HG02610 (cell line): ENCODE data around the gene GALNT2.

Experiments
- ATAC-seq: cut with Tn5 transposase; IDR thresholded peaks from one replicate; pipeline ENCODE4 v1.9.1; 2021; ENCODE audit warnings: mild to moderate bottlenecking, moderate library complexity; ENCODE audit not compliant: unreplicated experiment

Gene GALNT2

DNA sequence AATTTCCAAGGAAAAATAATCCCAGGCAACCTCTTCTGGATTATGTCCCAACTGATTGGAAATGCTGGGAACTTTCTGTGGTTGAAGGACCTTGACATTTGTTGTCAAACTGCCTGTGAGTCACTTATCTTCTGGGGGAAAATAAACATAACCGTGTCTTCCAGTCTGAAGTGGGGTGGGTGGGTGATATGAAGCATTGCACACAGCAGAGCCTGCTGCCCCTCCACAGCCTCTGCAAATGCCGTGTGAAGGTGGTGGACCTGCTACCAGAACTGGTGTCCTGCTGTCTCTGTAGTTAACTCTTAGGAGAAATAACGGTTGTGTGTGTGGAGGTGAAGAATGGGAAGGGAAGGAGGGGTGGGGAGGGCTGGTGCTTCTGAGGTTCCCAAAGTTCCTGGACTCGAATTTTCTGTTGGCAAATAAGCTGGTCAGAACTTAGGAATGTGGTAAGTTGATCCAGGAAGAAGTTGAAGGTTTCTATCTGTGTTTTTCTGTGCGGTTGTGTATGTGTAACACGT, 23.2 kb downstream of the GALNT2 start:
- no peak for ATAC-seq

DNA sequence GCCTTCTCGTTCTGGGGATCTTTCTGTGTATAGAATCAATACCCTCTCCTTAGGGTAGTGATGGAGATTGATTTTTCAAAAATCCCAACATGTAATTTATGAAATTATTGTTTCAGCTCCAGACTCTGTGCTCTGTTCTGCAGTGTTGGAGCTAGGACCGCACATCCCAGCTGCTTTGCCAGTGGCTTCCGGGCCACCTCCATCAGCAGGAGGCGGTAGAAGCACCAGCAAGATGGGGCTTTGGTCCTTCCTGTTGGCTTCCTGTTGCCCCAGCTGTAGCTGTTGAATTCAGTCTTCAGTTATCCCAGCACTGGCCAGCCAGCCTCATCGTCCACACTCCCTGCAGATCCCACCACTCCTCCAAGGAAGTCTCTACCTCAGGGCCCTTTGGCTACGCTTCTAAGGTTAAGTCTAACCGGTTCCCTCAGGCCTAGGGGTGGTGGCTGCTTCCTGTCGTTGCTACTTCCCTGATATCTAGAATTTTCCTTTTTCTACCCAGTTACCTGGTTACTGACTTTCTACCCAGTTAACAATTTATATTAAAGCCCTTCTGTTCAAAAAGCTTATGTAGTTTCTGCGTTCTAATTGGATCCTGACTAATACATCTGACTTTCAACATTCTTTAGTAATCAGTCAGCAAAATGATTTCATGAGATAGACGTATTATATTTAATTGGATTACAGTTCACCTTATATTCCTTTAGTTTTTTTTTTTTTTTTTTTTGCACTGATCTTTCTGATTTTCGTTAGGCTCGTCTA, 24.6 kb downstream of the GALNT2 start:
- ATAC-seq = no peak

DNA sequence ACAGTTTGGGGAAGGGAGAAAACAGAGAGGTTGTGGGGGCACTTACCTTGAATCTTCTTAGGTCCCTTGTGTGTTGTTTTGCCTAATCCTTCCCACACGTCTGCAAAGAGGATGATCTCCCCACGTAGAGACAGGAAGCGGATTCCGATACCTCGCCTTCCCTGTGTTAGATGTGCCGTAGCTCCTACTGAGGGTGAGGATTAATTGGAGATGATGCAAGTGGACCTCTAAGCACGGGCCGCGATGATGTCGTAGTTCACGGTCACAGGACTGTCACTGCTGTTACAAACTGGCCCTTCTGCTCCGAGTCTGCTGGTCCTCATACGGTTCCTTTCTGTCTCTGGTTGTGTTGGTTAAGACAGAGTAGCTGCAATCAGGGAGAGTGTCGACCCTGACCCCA, 27.7 kb downstream of the GALNT2 start:
- no peak for ATAC-seq

DNA sequence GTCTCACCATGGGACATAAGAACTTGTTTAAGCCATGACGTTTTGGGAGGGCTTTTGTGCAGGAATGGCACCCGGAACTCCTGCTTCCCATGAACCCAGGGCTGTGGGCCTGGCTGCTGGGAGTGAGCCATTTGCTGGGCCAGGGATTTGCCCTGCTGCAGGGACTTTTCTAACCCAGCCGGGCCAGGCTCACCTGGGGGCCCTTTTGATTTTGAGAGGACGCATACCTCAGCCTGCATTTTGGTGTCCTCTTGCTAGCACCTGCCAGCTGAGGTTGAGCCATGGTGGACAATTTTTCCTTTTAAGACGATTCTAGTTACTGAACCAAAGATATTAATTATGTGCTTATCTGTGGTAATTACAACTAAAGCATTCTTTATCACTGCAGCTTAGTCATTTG, 28.9 kb downstream of the GALNT2 start:
- no peak for ATAC-seq

DNA sequence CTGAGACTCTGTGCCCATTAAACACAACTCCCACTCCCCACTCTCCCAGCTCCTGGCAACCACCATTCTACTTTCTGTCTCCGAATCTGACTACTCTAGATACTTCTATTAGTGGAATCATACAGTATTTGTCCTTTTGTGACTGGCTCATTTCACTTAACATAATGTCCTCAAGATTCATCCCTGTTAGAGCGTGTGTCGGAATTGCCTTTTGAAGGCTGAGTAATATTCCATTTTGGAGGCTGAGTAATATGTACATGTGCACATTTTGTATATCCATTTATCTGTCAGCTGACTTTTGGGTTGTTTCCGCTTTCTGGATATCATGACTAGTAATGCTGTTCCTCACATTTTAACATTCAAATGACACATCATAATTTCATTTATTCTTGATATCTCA, 30.3 kb downstream of the GALNT2 start:
- ATAC-seq = no peak

DNA sequence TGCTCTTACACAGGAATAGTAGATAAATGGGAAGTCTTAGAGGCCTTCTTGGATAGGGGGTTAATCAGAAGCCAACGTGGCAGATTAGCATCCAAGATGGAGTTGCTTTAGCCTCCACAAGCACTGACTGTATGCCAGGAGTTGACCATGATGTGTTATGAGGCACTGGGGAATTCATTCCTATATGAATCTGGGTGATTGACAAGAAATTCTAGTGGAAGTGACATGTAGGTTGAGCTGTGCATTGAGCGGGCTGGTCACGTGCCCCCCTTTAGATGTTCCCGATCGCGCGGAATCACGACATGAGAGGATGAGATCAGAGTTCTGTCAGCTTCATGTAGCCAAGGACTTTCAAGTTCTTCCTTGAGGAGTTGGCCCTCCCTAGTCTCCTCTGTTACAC, 31.7 kb downstream of the GALNT2 start:
- no peak for ATAC-seq

DNA sequence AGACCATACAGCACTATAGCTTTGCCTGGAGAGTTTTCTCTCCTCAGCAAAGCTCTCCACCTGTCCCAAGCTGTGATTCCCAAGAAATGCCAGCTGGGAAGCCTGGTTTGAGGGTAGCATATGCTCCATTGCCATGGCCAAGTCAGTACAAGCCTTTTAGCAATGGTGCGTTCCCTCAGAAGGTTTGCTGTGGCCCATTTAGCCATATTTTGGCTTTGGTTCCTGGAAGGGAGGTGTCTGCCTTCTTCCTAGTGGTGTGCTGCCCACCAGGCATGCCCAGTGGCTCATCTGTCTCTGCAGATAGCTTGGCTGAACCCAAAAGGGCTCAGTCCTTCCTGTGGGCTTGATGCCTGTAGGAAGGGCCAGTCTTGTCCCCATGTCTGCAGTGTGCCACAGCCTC, 32.4 kb downstream of the GALNT2 start:
- no peak for ATAC-seq

DNA sequence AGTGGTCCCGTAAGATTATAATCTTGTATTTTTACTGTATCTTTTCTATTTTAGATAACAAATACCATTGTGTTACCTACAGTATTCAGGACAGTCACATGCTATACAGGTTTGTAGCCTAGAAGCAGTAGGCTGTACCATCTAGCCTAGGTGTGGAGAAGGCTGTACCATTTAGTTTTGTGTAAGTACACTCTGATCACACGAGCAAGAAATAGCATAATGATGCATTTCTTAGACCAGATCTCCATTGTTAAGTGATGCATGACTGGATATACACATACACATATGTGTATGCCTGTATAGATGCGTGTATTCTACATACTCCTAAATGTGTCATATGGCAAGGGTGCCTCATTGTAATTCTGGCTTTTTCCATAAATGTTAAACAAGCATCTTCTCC, 33.9 kb downstream of the GALNT2 start:
- ATAC-seq = no peak

DNA sequence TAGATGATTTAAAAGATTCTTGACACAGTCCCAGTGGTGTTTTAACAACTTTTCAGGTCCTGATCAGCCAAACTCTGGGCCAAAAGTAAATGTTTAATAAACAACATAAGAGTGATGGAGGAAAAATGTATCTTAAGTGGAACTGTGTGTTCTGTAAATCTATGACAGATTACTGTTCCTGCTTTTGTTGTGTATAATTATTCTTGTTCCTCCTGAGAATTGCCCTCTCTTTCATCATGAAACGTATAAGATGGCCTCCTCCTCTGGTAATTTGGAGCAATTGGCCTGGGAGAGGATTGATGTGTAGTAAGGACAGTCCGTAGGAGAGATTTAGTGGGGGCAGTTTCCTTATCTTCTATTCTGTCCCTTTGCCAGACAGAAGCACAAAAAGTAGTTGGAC, 34.5 kb downstream of the GALNT2 start:
- ATAC-seq = no peak

DNA sequence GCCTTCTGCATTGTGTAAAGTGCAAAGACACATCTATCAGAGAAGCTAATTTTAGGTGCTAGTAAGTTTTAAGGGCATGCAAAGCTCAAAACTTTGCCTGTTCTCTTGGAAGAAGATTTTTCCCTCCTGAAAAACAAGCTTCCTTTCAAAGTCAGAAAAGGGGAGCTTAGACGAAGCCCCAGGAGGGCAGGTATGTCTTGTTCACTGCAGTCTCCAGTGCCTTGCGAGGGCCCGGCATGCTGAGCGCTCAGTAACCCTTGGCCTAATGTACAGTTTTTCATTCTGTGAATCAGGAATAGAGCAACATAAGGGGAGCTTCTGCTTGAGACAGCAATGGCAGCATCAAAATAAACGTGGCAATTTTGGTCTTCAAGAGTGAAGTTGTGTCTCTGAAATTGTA, 35.0 kb downstream of the GALNT2 start:
- ATAC-seq = no peak

DNA sequence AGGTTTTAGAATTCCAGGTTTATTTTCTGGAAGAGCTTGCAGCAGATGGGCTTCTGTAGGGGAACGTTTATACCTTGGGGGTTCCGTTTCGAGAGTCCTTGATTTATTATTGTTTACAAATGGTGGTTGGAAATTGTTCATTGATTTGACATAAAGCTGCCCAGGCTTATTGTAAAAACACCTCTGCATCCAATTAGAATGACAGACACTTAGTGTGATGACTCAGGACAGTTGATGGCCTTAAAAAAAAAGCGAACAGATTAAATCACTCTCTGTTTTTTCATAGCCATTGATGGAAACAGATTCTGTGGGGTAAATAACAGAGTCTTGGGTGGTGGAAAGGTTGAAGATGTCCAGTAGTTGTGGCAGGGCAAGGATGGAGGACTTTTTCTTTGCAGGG, 35.4 kb downstream of the GALNT2 start:
- no peak for ATAC-seq

DNA sequence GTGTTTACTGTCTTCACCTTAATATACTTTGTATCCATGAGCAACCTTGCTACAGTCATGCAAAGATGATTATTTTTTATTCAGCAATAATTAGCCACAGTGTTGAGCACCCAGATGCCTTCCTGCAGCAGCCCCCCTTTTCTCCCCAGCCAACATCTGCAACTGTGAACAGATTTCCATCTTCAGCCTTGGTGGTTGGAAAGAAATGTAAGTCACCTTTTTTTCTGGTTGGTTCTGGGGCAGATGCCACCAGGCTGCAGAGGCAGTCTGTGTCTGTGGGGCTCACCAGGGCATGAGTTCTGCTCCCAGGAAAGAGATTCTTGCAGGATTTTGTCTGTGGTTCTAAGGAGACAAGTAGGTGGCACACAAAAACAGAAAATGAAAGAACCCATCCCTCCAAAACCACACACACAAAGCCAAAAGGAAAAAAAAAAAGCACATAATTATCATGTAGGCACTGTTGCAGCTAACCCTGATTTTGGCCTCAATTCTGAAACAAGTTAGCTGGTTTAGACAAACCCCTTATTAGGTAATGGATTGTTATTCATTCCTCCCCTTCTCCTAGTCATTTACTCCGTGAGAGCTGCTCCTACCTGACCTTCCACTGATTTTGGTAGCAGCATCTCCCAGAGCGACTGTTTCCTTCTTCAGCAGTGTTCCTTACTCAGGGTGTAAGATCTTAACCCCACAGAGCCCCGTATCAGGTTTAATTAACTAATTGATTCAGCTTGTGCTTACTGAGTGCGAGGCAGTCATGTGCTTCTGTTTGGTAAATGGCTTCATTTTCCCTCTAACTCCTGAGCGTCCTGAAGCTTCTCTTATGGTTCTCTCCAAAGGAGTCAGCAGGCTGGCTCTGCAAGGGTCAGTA, 36.5 kb downstream of the GALNT2 start:
- ATAC-seq = no peak

DNA sequence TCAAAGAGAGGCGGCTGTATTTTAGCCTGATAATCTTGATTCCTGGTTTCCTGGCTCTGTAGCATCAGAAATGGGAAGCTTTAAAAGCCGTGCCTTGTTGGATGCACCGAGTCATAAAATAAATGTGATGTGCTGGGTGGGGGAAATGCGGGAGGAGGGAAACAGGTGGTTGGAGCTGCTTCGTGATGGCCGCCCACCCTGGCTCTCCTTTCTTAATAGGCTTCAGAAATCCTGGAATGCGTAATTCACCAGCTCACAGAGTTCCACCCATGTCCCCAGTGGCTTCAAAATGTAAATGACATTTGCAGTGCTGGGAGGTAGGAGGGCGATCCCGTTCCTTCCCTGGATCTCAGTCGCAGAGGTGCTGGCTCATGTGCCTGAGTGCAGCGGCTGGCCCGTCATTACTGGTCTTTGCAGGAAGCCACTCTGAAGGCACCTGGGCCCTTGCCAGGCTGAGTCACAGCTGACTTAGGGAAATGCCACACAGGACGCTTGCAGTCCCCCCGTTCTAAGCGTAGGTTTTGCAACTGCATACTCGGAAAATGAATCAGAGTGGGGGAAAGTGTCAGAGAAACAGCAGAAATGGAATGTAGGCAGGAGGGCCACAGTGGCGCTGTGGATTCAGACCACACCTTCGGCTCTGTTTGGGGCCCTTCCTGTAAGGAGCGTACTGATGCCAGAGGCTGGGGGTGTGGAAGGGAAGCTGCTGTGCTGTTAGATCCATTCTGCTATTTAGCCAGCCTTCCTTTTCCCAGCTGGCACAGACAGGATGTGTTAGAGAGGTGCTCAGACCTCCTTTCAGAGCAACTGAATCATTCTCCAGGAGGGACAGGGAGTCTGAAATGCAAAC, 37.6 kb downstream of the GALNT2 start:
- peak; percentile 67 for ATAC-seq

DNA sequence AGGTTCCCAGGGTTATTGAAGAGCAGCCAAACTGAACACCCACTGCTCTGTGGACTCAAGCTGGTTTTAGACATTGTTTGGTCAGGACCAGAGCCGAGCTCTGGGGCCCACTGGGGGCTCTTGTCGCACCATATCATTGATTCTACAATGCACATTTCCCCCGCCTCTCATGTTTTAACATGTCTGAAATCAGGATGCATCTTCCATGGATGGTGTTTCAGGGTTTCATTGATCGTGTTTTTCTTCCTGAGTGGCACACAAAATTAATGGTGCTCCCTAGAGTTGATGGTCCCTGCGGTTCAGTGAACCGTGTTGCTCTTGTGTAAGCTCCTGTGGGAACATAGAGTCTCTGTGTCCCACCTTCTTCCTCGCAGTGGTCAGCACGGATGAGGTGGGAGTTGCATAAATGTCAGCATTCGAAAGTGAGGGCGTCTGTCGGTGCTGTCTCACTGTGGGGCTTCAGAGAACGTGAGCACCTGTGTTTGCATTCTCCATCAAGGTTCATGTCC, 38.3 kb downstream of the GALNT2 start:
- ATAC-seq = no peak

DNA sequence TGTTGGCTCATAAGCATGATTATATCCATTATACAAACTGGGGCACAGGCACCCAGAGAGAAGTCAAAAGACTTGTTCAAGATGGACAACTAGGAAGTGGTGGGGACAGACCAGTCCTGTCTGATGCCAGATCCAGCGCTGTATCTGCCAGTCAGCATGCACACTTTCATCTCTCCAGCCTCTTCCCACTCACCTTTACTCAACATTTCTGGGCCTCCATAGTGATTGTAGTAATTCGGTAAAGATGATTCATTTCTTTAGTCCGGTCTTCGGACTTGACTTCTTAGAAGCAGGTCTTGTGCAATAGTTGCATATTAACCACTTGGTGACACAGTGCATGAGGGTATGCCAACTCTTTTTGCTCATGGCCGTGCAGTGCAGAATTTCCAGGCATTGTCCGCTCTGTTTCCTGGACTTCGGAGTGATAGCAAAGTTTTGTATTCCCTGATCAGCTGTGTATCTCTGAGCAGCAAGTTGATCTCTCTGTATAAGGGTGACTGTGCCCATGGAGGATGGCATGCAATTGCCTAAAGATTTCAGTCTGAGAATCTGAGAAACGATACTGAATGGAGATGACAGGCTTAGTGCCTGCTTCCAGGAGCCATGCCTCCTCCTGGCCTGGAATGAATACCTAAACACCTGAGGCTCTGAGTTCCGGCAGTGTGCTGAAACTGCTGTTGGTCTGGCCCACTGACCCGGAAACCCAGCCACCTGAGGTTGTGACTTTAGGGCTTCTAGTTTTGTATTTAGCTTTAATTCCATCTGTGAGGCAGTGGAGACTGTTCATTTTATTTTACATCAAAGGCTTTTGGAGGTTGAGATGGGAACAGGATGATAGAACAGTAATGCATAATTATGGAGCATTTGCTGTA, 39.0 kb downstream of the GALNT2 start:
- ATAC-seq = peak; percentile 21

DNA sequence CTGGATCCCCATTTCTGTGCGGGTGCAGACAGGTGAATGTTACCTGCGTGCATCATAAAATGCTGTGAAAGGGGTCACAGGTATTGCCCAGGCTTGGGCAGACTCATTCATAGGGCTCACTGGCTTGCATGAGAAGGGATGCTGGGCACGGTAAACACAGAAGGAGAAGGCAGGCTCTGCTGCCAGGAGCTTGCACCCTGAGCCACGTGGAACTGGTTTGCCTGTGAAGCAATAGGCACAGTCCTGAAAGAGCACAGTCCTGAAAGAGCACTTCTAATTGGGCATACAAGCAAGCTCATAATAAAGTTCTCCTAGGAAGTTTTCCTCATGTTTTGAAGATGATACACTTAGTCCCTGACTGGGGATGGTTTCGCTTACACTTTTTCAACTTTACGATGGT, 40.9 kb downstream of the GALNT2 start:
- ATAC-seq = no peak

DNA sequence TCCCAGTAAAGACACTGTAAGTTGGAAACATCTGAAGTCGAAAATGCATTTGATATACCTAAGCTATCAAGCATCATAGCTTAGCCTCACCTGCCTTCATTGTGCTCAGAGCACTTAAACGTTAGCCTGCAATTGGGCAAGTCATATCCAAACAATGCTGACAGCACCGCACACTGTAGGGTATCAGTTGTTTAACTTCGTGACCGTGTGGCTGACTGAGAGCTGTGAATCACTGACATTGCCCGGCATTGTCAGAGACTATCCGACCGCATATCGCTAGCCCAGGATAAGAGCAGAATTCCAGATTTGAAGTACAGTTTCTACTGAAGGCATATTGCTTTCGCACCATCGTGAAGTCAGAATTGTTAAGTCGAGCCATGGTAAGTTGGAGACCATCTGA, 41.5 kb downstream of the GALNT2 start:
- ATAC-seq = no peak

DNA sequence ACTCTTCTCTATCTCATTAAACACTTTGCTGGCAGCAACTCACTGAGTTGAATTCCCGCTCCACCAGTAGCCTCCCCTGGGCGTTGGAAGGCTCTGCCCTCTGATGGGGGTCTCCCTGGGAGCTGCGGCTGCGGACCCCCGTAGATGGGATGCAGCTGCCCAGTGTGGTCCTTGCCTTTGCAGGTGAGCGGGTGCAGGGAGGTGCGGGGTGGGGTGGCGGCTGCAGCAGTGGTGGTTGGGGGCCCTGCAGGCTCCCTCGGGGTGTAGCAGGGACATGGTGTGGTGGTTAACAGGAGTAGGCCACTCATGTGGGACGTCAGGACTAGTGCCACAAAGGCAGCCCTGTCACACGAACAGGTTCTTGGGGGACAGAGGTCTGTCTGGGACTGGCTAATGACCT, 42.0 kb downstream of the GALNT2 start:
- no peak for ATAC-seq

DNA sequence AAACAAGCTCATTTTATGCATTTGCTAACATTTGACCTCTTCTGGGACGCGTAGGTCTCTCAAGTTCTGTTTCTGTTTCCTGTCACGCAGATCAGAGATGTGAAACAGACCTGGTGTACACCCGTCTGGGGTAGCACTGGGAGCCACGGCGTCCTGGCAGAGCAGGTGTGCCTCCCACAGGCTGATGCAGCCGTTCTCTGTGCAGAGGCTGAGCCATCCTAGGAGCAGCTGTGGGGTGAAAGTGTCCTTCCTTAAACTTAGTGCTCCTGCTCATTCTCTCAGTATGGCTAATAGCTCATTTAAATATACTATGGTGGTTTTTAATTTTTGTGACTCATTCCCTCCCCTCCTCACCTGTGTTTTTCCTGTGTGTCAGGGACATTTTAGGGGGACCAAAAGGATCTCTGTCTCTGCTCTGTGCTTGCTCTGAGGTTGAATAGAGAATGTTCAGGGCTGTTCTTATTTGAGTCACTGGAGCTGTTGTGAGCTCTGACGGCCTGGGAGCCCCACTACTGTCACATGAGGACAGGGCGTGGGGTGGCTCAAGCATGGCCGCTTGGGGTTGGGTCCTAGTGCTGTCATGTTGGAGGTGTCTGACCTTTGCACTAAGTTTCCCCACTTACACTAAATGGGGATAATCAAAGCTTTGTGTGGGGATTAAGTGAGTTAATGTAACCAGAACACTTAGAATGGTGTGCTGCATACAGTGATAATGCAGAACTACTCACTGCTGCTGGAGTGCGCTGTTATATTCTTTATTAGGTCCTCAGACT, 43.0 kb downstream of the GALNT2 start:
- ATAC-seq = peak; percentile 89
